ENCODE data around the gene ARID4B.
A peak's percentile ranks its signal among the peaks of the same experiment; 100 is the strongest.
"Not testable (repeated sequence)": the region's sequence is repeated elsewhere in the genome, so short reads cannot be mapped to it uniquely, and the experiment has no call there.

Gene ARID4B

GRCh38 chr1:235160957-235161684, 166.9 kb downstream of the ARID4B start, which contains the start of gene RBM34:
TSS of gene RBM34 (minus strand) at chr1:235161250. CDS start at chr1:235161226, 24 bp downstream.
- DNase-seq (ENCODE audit: low spot score): peak; percentile 89

- DNase-seq (ENCODE audit: low spot score): peak; percentile 34
Measured at GRCh38 chr1:235160383-235160956, 167.5 kb downstream of the ARID4B start.

GRCh38 chr1:235159930-235160329, 168.0 kb downstream of the ARID4B start:
- DNase-seq (ENCODE audit: low spot score): not testable (repeated sequence)

GRCh38 chr1:235159284-235159683, 168.7 kb downstream of the ARID4B start:
- DNase-seq (ENCODE audit: low spot score): not testable (repeated sequence)

- no peak for DNase-seq (ENCODE audit: low spot score)
Measured at GRCh38 chr1:235158680-235159079, 169.3 kb downstream of the ARID4B start.

- DNase-seq (ENCODE audit: low spot score): no peak
Measured at GRCh38 chr1:235157150-235157549, 170.8 kb downstream of the ARID4B start.

GRCh38 chr1:235156740-235157139, 171.2 kb downstream of the ARID4B start:
- DNase-seq (ENCODE audit: low spot score): no peak

- no peak for DNase-seq (ENCODE audit: low spot score)
Measured at GRCh38 chr1:235156265-235156664, 171.7 kb downstream of the ARID4B start.

GRCh38 chr1:235152235-235152634, 175.7 kb downstream of the ARID4B start:
- no peak for DNase-seq (ENCODE audit: low spot score)

GRCh38 chr1:235151033-235151432, 176.9 kb downstream of the ARID4B start:
- DNase-seq (ENCODE audit: low spot score): no peak

GRCh38 chr1:235149824-235150223, 178.2 kb downstream of the ARID4B start:
- DNase-seq (ENCODE audit: low spot score): no peak

- no peak for DNase-seq (ENCODE audit: low spot score)
Measured at GRCh38 chr1:235147269-235147668, 180.7 kb downstream of the ARID4B start.

GRCh38 chr1:235145639-235146038, 182.3 kb downstream of the ARID4B start:
- DNase-seq (ENCODE audit: low spot score): no peak

- no peak for DNase-seq (ENCODE audit: low spot score)
Measured at GRCh38 chr1:235142991-235143390, 185.0 kb downstream of the ARID4B start.

- no peak for DNase-seq (ENCODE audit: low spot score)
Measured at GRCh38 chr1:235139315-235139714, 188.7 kb downstream of the ARID4B start.

GRCh38 chr1:235138821-235139220, 189.2 kb downstream of the ARID4B start:
- no peak for DNase-seq (ENCODE audit: low spot score)

- no peak for DNase-seq (ENCODE audit: low spot score)
Measured at GRCh38 chr1:235136111-235136510, 191.9 kb downstream of the ARID4B start.

GRCh38 chr1:235134171-235134570, 193.8 kb downstream of the ARID4B start:
- no peak for DNase-seq (ENCODE audit: low spot score)

GRCh38 chr1:235133086-235133485, 194.9 kb downstream of the ARID4B start:
- DNase-seq (ENCODE audit: low spot score): no peak

GRCh38 chr1:235131961-235132360, 196.0 kb downstream of the ARID4B start:
- DNase-seq (ENCODE audit: low spot score): no peak

GRCh38 chr1:235130766-235131270, 197.2 kb downstream of the ARID4B start:
- no peak for DNase-seq (ENCODE audit: low spot score)

- DNase-seq (ENCODE audit: low spot score): no peak
Measured at GRCh38 chr1:235129774-235130570, 198.0 kb downstream of the ARID4B start.

All from putamen (tissue), 1 donor.